ENCODE results near the gene DPRX.

DPRX gene

DNA sequence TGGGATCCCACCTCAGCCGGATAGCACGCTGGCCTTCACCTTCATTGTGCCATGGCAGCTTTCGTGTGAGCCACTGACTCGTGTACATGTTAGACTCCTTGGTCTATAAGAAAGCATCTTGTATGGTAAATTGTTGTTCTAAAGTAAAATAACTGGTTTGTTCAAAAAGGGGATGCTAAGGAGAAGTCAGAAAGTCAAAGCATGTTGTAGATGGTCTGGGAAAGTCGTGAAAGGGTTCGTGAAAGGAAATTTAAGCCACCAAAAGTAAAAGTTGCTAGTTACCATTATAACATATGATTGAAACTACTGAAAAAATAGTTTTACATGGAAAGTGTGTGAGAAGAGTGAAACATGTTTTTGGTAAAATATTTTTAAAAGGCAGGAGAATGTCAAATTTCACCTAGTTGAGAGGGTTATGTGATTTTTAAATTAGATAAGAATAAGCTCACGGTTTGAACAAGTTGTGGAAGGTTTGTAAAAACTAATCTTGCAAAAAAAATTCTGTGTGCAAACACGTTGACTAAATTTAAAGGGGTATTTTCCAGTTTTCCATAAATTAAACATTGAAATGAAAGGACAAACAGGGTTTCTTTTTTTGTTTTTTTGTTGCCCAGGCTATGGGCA, 23.4 kb downstream of the DPRX start:
- DNase-seq (ENCODE audit: low spot score), result no peak
- TF ChIP-seq, protein P1, sequence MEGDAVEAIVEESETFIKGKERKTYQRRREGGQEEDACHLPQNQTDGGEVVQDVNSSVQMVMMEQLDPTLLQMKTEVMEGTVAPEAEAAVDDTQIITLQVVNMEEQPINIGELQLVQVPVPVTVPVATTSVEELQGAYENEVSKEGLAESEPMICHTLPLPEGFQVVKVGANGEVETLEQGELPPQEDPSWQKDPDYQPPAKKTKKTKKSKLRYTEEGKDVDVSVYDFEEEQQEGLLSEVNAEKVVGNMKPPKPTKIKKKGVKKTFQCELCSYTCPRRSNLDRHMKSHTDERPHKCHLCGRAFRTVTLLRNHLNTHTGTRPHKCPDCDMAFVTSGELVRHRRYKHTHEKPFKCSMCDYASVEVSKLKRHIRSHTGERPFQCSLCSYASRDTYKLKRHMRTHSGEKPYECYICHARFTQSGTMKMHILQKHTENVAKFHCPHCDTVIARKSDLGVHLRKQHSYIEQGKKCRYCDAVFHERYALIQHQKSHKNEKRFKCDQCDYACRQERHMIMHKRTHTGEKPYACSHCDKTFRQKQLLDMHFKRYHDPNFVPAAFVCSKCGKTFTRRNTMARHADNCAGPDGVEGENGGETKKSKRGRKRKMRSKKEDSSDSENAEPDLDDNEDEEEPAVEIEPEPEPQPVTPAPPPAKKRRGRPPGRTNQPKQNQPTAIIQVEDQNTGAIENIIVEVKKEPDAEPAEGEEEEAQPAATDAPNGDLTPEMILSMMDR (IDR thresholded peaks at IDR 0.05), result no peak
- Histone ChIP-seq H3K27ac (no peak overlapping the region), H3K4me3 (no peak overlapping the region)

DNA sequence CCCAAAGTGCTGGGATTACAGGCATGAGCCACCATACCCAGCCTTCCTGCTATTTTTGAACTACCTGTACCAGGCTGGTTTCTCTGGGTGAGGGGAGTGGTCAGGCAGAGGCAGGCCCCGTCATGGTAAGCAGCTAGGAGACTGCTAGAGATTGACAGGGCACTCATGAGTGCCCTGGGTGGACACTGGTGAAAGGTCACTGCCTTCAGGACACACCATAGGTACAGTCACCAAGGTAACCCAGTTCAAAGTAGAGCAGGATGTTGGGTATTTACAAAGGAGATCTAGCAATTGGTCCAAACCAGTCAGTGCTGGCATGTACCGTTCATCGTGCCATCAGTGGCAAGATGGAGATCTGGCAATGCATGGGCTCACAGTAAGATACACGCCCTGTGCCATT, 25.5 kb downstream of the DPRX start:
- H3K4me3 ChIP-seq, result no peak overlapping the region
- TF ChIP-seq, protein P1 (IDR thresholded peaks at IDR 0.05), result no peak

DNA sequence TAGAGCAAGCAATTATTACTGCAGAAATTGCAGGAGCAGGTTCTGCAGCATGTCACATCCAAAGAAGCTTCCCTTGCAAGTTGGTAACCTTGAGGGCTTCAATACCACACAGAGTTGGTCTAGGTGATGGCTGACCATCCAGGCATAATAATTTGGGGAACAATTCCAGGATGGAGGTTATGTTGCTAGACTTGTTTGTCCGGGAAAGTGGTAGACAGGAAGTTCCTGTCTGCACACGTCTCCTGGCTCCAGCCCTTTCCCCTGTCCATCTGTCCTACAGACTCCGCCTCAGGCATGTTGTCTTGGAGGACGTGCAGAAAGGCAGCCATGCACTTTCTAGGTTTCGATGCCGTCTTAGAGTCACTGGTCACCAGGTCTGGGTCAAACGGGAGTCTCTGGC, 26.0 kb downstream of the DPRX start:
- TF ChIP-seq, protein P1 (IDR thresholded peaks at IDR 0.05), result no peak
- H3K4me3 ChIP-seq, result no peak overlapping the region
- DNase-seq (ENCODE audit: low spot score), result no peak
- no peak overlapping the region for H3K27ac ChIP-seq

More for the DNA sequence above, 25.5 kb downstream of the DPRX start:
- no peak overlapping the region for H3K27ac ChIP-seq
- no peak for DNase-seq (ENCODE audit: low spot score)

DNA sequence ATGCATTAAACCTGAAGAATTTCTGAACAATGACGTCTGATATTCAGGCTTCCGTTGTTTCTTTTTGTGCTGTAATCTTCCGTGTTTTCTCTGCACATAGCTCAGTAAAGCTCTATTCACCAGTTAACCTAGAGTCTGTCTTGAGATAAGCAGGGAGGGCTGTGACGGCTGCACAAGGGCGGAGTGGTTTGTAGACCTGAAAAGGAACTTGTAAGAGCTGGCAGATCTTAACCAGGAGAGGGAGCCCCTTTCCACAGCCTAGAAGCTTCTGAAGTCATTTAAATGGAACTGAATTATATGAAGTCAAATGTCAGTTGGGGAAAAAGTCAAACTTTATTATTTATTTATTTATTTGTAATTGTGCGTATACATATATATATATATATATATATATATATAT, 27.5 kb downstream of the DPRX start:
- H3K4me3 ChIP-seq, result no peak overlapping the region
- no peak overlapping the region for H3K27ac ChIP-seq
- TF ChIP-seq, protein P1 (IDR thresholded peaks at IDR 0.05), result no peak
- no peak for DNase-seq (ENCODE audit: low spot score)

DNA sequence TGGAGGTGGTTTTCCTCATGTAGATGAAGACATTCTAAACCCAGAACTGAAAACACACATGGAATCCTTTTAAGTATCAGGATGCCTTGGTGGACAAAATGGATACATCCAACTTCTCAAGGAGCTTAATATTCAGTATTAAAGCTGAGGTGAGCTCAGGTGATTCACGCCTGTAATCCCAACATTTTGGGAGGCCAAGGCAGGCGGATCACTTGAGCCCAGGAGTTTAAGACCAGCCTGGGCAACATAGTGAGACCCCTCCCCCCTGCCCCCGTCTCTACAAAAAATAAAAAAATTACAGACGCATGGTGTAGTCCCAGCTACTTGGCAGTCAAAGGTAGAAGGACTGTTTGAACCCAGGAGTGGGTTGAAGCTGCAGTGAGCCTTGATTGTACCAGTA, 28.8 kb downstream of the DPRX start:
- Histone ChIP-seq H3K27ac (no peak overlapping the region), H3K4me3 (no peak overlapping the region)
- TF ChIP-seq, protein P1 (IDR thresholded peaks at IDR 0.05), result no peak
- DNase-seq (ENCODE audit: low spot score), result no peak

DNA sequence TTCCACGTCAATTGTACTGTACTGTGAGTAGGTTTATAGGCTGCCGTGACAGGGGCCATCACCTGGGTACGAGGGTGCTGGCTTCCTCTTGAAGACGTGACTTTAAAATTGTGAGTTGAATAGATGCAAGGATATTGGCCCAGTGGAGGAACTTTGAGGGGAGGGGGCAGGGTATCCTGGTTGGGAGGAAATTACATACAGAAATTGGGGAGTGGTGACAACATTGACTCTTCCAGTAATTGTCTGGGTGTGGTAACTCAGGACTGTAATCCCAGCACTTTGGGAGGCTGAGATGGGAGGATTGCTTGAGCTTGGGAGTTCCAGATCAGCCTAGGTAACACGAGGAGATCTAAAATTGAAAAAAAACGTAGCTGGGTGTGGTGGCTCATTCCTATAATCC, 30.4 kb downstream of the DPRX start:
- Histone ChIP-seq H3K27ac (no peak overlapping the region), H3K4me3 (no peak overlapping the region)
- DNase-seq (ENCODE audit: low spot score), result no peak
- TF ChIP-seq, protein P1 (IDR thresholded peaks at IDR 0.05), result no peak

DNA sequence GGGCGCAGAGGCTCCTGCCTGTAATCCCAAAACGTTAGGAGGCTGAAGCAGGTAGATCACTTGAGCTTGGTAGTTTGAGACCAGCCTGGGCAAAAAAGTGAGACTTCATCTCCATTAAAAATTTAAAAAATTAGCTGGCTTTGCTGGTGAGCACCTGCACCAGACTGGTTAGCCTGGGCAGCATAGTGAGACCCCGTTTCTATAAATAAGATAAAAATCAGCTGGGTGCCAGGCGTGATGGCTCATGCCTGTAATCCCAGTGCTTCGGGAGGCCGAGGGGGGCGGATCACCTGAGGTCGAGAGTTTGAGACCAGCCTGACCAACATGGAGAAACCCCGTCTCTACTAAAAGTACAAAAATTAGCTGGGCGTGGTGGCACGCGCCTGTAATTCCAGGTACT, 32.4 kb downstream of the DPRX start:
- TF ChIP-seq, protein P1 (IDR thresholded peaks at IDR 0.05), result no peak
- no peak for DNase-seq (ENCODE audit: low spot score)
- H3K27ac ChIP-seq, result no peak overlapping the region
- H3K4me3 ChIP-seq, result no peak overlapping the region

Data from coronary artery (tissue), 2 donors.